Mucosa of descending colon (tissue), 3 donors: Measurements from ENCODE around the gene RGCC. TPM values are rescaled to one million over a fixed set of nuclear protein-coding genes. Genes with fewer than 3 reads are reported as not detected.

Experiments used
- ATAC-seq: fragments of 200-7000 bp; cut with Tn5 transposase; one replicate; pipeline ENCODE4 v1.9.1; 2020; ENCODE audit warnings: mild to moderate bottlenecking, moderate library complexity
- DNase-seq, 3 donors: peaks; one replicate each; pipeline ENCODE4 v3.0.0-alpha.2; 2020
- H3K36me3 ChIP-seq: fragments of 200-600 bp; one replicate; pipeline ENCODE4 v1.8.0; 2021; ENCODE audit warnings: low read depth, mild to moderate bottlenecking
- H3K4me1 ChIP-seq: fragments of 200-600 bp; one replicate; pipeline ENCODE4 v1.8.0; 2021; ENCODE audit warnings: low read depth, mild to moderate bottlenecking
- H3K4me3 ChIP-seq: fragments of 200-600 bp; one replicate; pipeline ENCODE4 v1.8.0; 2021; ENCODE audit warnings: mild to moderate bottlenecking
- H3K9me3 ChIP-seq: fragments of 200-600 bp; one replicate; pipeline ENCODE4 v1.8.0; 2021; ENCODE audit warnings: mild to moderate bottlenecking
- CTCF ChIP-seq: fragments of 200-600 bp; IDR thresholded peaks from one replicate; pipeline ENCODE4 v1.8.0; 2022; ENCODE audit warnings: antibody characterized with exemption, mild to moderate bottlenecking
- intact Hi-C, 2 donors: fragments of 100-400 bp; cut with DNase I in 1 of 2; cut with micrococcal nuclease in 1 of 2; formaldehyde crosslinking; loops; one replicate each; pipeline versions ENCODE4 v1.11.0 to v1.11.1; 2022; cut with DNase I, micrococcal nuclease
- total RNA-seq, 3 donors: library from RNA; stranded (reverse); fragmentation: NEBNext Ultra II Directional in 2 of 3; extraction: Animal tissue kit (Norgen Biotek cat#: 25700) in 2 of 3; gene quantifications; one replicate each; pipeline versions ENCODE4 v1.2.1 to v1.2.4, GENCODE V29; 2021 to 2023
- donor health status: DM: no; HTN: no; CAD: no; lungs with moderate emphysema.
- donor health status: DM: no; HTN: no; CAD: no.
- donor health status: DM: no; HTN: yes; CAD: no.

Gene RGCC
- total RNA-seq, 3 donors from 2014 or later, result 2.5 to 14.0 (median 4.7) TPM

- no peaks in the 10 kb centered on the region for H3K9me3 ChIP-seq
- DNase-seq (no peak), ATAC-seq (no peak)
- no peaks in the 10 kb centered on the region for H3K4me1 ChIP-seq
- no peak for TF ChIP-seq CTCF
- intact Hi-C loops, result no loop called here
- no peak overlapping the region for H3K4me3 ChIP-seq
- no peaks in the 10 kb centered on the region for H3K36me3 ChIP-seq
Observed at GRCh38 chr13:41434831-41435520, 22.4 kb upstream of the RGCC start.

- no peak for TF ChIP-seq CTCF
- intact Hi-C loops, result no loop called here
- H3K9me3 ChIP-seq, result no peaks in the 10 kb centered on the region
- ATAC-seq (no peak), DNase-seq (no peak)
- H3K4me3 ChIP-seq, result no peak overlapping the region
- H3K4me1 ChIP-seq, result no peaks in the 10 kb centered on the region
- no peaks in the 10 kb centered on the region for H3K36me3 ChIP-seq
Observed at GRCh38 chr13:41443969-41444368, 13.4 kb upstream of the RGCC start.

DNA sequence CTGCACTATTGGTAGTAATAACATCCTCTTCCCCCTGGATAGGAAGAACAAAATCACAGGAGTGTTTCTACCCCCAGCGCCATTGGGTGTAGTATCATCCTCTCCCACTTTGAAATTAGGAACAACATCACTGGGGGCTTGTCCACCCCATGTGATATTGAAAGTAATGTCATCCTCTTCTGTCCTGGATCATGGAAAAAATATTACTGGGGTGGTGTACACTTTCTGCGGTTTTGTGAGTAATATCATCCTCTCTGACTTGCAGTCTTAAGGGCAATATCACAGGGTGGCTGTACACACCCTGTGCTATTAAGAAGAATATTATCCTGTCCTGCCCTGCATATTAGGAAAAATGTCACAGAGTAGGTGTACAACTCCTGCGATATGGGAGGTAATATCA lies 4.9 kb upstream of the RGCC start:
- Histone ChIP-seq H3K4me3 (no peak overlapping the region), H3K4me1 (peaks cover 5% of the 10 kb centered on the region), H3K36me3 (no peaks in the 10 kb centered on the region), H3K9me3 (no peaks in the 10 kb centered on the region)
- DNase-seq (no peak), ATAC-seq (no peak)
- intact Hi-C loops, result no loop called here
- TF ChIP-seq CTCF, result no peak

DNA sequence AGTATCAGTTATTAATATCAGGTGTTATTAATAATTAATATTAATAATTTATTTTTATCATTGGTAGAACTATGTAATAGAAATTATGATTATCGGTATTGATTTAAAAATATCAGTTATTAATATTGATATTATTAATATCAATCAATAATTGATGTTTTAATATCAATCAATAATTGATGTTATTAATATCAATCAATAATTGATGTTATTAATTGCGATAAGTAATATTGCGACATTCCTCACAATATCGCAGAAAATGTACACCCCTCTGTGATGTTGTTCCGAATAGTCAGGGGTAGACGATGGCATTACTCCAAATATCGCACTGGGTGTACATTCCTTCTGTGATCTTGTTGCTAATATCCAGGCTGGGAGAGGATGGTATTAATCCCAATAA lies 3.7 kb upstream of the RGCC start:
- Histone ChIP-seq H3K4me3 (no peak overlapping the region), H3K36me3 (no peaks in the 10 kb centered on the region), H3K4me1 (peaks cover 11% of the 10 kb centered on the region), H3K9me3 (no peaks in the 10 kb centered on the region)
- TF ChIP-seq CTCF, result no peak
- DNase-seq, result no peak
- no peak for ATAC-seq
- intact Hi-C loops, result no loop called here

- DNase-seq (no peak), ATAC-seq (no peak)
- H3K4me3 ChIP-seq, result no peak overlapping the region
- no peaks in the 10 kb centered on the region for H3K36me3 ChIP-seq
- intact Hi-C loops, result no loop called here
- no peaks in the 10 kb centered on the region for H3K9me3 ChIP-seq
- no peak for TF ChIP-seq CTCF
- peaks cover 11% of the 10 kb centered on the region for H3K4me1 ChIP-seq
Observed at GRCh38 chr13:41454170-41454569, 3.2 kb upstream of the RGCC start.
